Endothelial cell of umbilical vein (primary cell): ENCODE measurements around the gene ZNF438. TPM values are rescaled to one million over a fixed set of nuclear protein-coding genes. Genes with fewer than 3 reads are reported as not detected.

Experiments
- BruUV-seq: library from RNA; stranded (reverse); fragments of 400-500 nt; replicated peaks from 2 replicates; lab custom pipeline; 2021; lab: Mats Ljungman, UMichigan
- CTCF ChIA-PET: fragments of 300-600, 350-600 bp; sonication (Branson Sonifier 250); formaldehyde crosslinking; loops from one replicate; lab custom pipeline; 2021; ENCODE audit warnings: antibody characterized with exemption, inconsistent platforms; lab: Charles Lee
- POLR2A ChIA-PET: fragments of 300-600, 350-600 bp; sonication (Branson Sonifier 250); formaldehyde crosslinking; loops from one replicate; lab custom pipeline; 2021; ENCODE audit warnings: antibody characterized with exemption, inconsistent platforms; lab: Charles Lee
- DNase-seq: peaks from one replicate; pipeline ENCODE4 v3.0.0-alpha.2; 2011; ENCODE audit warnings: low read depth, low spot score
- FAIRE-seq: peaks from 2 replicates; lab custom pipeline; 2011; peaks lifted over from hg19 to GRCh38; lab: Jason Lieb, UNC
- H2AFZ ChIP-seq: 2 replicates; pipeline ENCODE4 v1.6.0; 2012; ENCODE audit warnings: low read depth, low read length, control low read depth, inconsistent platforms
- H3K27ac ChIP-seq: 2 replicates; pipeline ENCODE4 v1.5.1; 2011; ENCODE audit warnings: low read depth, mild to moderate bottlenecking, control low read depth, low read length, moderate library complexity; ENCODE audit not compliant: insufficient read depth
- H3K27me3 ChIP-seq, 2 experiments: 2 replicates each; pipeline versions ENCODE4 v1.6.0 to v1.6.1; 2011; ENCODE audit warnings: low read length in 2 of 2, mixed read lengths in 1 of 2; ENCODE audit not compliant: control insufficient read depth in 2 of 2, insufficient read depth in 2 of 2
- H3K36me3 ChIP-seq, 2 experiments: 2 replicates in 1 of 2; 3 replicates in 1 of 2; pipeline ENCODE4 v1.5.1; 2011; ENCODE audit warnings: low read length in 2 of 2, mild to moderate bottlenecking in 1 of 2, moderate library complexity in 1 of 2; ENCODE audit not compliant: control insufficient read depth in 2 of 2, insufficient read depth in 2 of 2; ENCODE audit errors: extremely low read depth in 1 of 2
- H3K4me1 ChIP-seq: 3 replicates; pipeline ENCODE4 v1.5.1; 2011; ENCODE audit warnings: mild to moderate bottlenecking, low read length; ENCODE audit not compliant: control insufficient read depth, insufficient read depth; ENCODE audit errors: extremely low read depth
- H3K4me2 ChIP-seq: 2 replicates; pipeline ENCODE4 v1.6.1; 2011; ENCODE audit warnings: low read length, control low read depth, mixed read lengths; ENCODE audit not compliant: insufficient read depth
- H3K4me3 ChIP-seq, 3 experiments: fragments of 200-600 bp in 1 of 3; sonication (generic), shearing (Covaris generic) in 1 of 3; replicated peaks in 1 of 3; 2 replicates each; pipeline ENCODE4 v1.5.1; 2011 to 2016; ENCODE audit warnings: control low read depth in 3 of 3, low read length in 3 of 3, mild to moderate bottlenecking in 2 of 3, inconsistent platforms in 1 of 3, low read depth in 1 of 3, moderate library complexity in 1 of 3; ENCODE audit not compliant: insufficient read depth in 1 of 3
- H3K79me2 ChIP-seq: 2 replicates; pipeline ENCODE4 v1.6.0; 2012; ENCODE audit warnings: low read length, inconsistent platforms; ENCODE audit not compliant: control insufficient read depth, insufficient read depth
- H3K9ac ChIP-seq: replicated peaks from 2 replicates; pipeline ENCODE3; 2011; ENCODE audit warnings: low read length, control low read depth; ENCODE audit not compliant: insufficient read depth; ENCODE audit errors: extremely low read depth
- H3K9me1 ChIP-seq: replicated peaks from 3 replicates; pipeline ENCODE4 v1.6.0; 2011; ENCODE audit warnings: mild to moderate bottlenecking, low read length; ENCODE audit not compliant: control insufficient read depth, insufficient read depth; ENCODE audit errors: extremely low read depth
- H3K9me3 ChIP-seq: replicated peaks from 2 replicates; pipeline ENCODE4 v1.5.1; 2012; ENCODE audit warnings: low read length, inconsistent platforms; ENCODE audit not compliant: control insufficient read depth, insufficient read depth
- H4K20me1 ChIP-seq: replicated peaks from 2 replicates; pipeline ENCODE3; 2011; ENCODE audit warnings: mild to moderate bottlenecking, low read length; ENCODE audit not compliant: control insufficient read depth, insufficient read depth; ENCODE audit errors: extremely low read depth
- EZH2 ChIP-seq: IDR thresholded peaks from 2 replicates; pipeline ENCODE4 v1.6.1; 2012; ENCODE audit warnings: borderline replicate concordance, low read depth, mild to moderate bottlenecking, moderate library complexity, low read length, inconsistent platforms; ENCODE audit not compliant: severe bottlenecking
- FOS ChIP-seq: IDR thresholded peaks from 2 replicates; pipeline ENCODE4 v1.6.1; 2011; ENCODE audit warnings: mild to moderate bottlenecking, low read length, moderate library complexity, borderline replicate concordance; ENCODE audit not compliant: insufficient read depth
- GATA2 ChIP-seq: IDR thresholded peaks from 2 replicates; pipeline ENCODE4 v1.7.0; 2011; ENCODE audit warnings: low read depth, mild to moderate bottlenecking, moderate library complexity, mixed read lengths, low read length; ENCODE audit not compliant: insufficient read length, insufficient read depth
- JUN ChIP-seq: IDR thresholded peaks from 2 replicates; pipeline ENCODE4 v1.6.1; 2011; ENCODE audit warnings: borderline replicate concordance, low read depth; ENCODE audit not compliant: insufficient read length, insufficient read depth
- MYC ChIP-seq: IDR thresholded peaks from one replicate; pipeline ENCODE4 v1.6.1; 2011; ENCODE audit warnings: mild to moderate bottlenecking, low read depth, low read length
- POLR2A ChIP-seq: IDR thresholded peaks from 2 replicates; pipeline ENCODE4 v1.6.1; 2012; ENCODE audit warnings: low read depth, mild to moderate bottlenecking, control low read depth, low read length
- POLR2AphosphoS5 ChIP-seq: IDR thresholded peaks from 2 replicates; pipeline ENCODE4 v1.6.1; 2012; ENCODE audit warnings: low read depth, mild to moderate bottlenecking, control low read depth, low read length, moderate library complexity; ENCODE audit not compliant: insufficient read depth
- dilution Hi-C: fragments of 300-500 bp; cut with MboI; formaldehyde crosslinking; loops from one replicate; pipeline ENCODE4 v1.15.0; 2019; ENCODE audit warnings: low sequenced_read_pairs; ENCODE audit not compliant: extremely low pct_ligation_motif_present
- intact Hi-C: fragments of 100-400 bp; cut with micrococcal nuclease; formaldehyde crosslinking; loops from one replicate; pipeline ENCODE4 v1.10.0; 2022
- polyA plus RNA-seq, 4 experiments: library from polyadenylated mRNA; depleted of rRNA in 3 of 4; stranded (reverse) in 3 of 4; unstranded in 1 of 4; fragments of >200 nt; gene quantifications; 2 replicates each; pipeline versions ENCODE4 v1.2.1 to v1.2.3, GENCODE V29; 2011 to 2012; ENCODE audit warnings: missing spikeins in 1 of 4
- total RNA-seq: library from RNA; stranded (reverse); gene quantifications from 2 replicates; pipeline ENCODE4 v1.2.3, GENCODE V29; 2021
- TF ChIP-seq, protein P1 (sequence below): IDR thresholded peaks from 2 replicates; pipeline ENCODE4 v1.6.1; 2011; ENCODE audit not compliant: insufficient read depth, insufficient read length
- TF ChIP-seq, protein P2 (sequence below), 2 donors: IDR thresholded peaks; 1 replicate in 1 of 2; 2 replicates in 1 of 2; pipeline ENCODE4 v1.5.1; 2011; ENCODE audit warnings: low read length in 2 of 2, mild to moderate bottlenecking in 2 of 2, moderate library complexity in 2 of 2, control low read depth in 1 of 2, inconsistent platforms in 1 of 2, low read depth in 1 of 2; ENCODE audit not compliant: insufficient read depth in 1 of 2; ENCODE audit errors: extremely low read depth in 1 of 2

Gene ZNF438
- total and polyA plus RNA-seq, 2 donors (not counting 3 experiments of a cell fraction or from before 2014, with no cell fraction given): 7.2 to 15.1 TPM

DNA sequence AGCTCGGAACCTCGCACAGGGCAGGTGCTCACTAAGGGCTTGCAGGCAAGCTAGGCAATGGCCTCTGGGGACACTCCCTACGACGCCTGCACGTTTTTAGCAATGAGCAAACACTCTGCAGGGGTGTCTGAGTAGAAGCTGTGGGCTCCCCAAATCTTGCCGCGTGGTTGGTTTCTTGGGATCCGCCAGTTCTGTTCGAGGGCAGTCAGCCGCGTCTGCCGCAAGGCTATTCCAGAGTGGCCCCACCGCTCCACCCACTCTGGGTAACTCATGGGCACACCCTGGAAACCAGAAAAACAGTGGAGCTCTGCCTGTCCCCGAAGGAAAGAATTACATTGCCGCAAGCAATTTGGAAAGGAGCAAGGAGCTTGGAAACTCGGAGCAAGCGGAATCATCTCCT is 212.8 kb downstream of the ZNF438 start:
- DNase-seq: no peak
- dilution Hi-C loops: no loop called here
- BruUV-seq: no TSS peak
- TF ChIP-seq EZH2 (no peak), POLR2AphosphoS5 (no peak), JUN (no peak), POLR2A (no peak), MYC (no peak), GATA2 (no peak), FOS (no peak)
- TF ChIP-seq, protein P1, sequence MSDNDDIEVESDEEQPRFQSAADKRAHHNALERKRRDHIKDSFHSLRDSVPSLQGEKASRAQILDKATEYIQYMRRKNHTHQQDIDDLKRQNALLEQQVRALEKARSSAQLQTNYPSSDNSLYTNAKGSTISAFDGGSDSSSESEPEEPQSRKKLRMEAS: no peak
- TF ChIP-seq, protein P2, sequence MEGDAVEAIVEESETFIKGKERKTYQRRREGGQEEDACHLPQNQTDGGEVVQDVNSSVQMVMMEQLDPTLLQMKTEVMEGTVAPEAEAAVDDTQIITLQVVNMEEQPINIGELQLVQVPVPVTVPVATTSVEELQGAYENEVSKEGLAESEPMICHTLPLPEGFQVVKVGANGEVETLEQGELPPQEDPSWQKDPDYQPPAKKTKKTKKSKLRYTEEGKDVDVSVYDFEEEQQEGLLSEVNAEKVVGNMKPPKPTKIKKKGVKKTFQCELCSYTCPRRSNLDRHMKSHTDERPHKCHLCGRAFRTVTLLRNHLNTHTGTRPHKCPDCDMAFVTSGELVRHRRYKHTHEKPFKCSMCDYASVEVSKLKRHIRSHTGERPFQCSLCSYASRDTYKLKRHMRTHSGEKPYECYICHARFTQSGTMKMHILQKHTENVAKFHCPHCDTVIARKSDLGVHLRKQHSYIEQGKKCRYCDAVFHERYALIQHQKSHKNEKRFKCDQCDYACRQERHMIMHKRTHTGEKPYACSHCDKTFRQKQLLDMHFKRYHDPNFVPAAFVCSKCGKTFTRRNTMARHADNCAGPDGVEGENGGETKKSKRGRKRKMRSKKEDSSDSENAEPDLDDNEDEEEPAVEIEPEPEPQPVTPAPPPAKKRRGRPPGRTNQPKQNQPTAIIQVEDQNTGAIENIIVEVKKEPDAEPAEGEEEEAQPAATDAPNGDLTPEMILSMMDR (IDR thresholded peaks at IDR 0.05; ENCODE audit: extremely low read depth in 1 of 2, insufficient read depth in 1 of 2, low read depth in 1 of 2, low read length in 2 of 2): no peak
- H3K9me1 ChIP-seq: no peaks in the 10 kb centered on the region
- H4K20me1 ChIP-seq: no peaks in the 10 kb centered on the region
- H3K4me2 ChIP-seq: no peak overlapping the region
- H3K9ac ChIP-seq: no peak overlapping the region
- no peak overlapping the region for H2AFZ ChIP-seq
- peak overlapping the region; percentile 70 for H3K27ac ChIP-seq
- ChIA-PET CTCF (interaction anchor here (0.9 to 1.5 kb wide), 4 partner anchors 9 to 34 kb away, joined by 3 to 5 read pairs (median 4); no protein-coding TSS in a partner anchor), POLR2A (no interaction called here)
- intact Hi-C loops: loop anchor here (10.0 kb wide), 1 partner anchor 496 kb away; the partner anchor contains the start of gene ZEB1
- no peaks in the 10 kb centered on the region for H3K27me3 ChIP-seq
- FAIRE-seq: no peak
- H3K4me3 ChIP-seq: no peak overlapping the region
- H3K79me2 ChIP-seq: no peaks in the 10 kb centered on the region
- no peaks in the 10 kb centered on the region for H3K36me3 ChIP-seq
- no peaks in the 10 kb centered on the region for H3K9me3 ChIP-seq
- peaks cover 61% of the 10 kb centered on the region for H3K4me1 ChIP-seq
